Peyer's patch (tissue), 4 donors: ENCODE data around the gene GABRB1.

ENCODE experiments used
- POLR2A ChIP-seq, 2 donors: fragments of 450-650 bp; IDR thresholded peaks; one replicate each; pipeline ENCODE4 v1.5.1; 2017; ENCODE audit warnings: antibody characterized with exemption in 2 of 2, mild to moderate bottlenecking in 2 of 2, moderate library complexity in 2 of 2
- TF ChIP-seq, protein P1 (sequence below), 6 experiments: fragments of 450-650 bp in 4 of 6; fragments of 200-600 bp in 2 of 6; sonication (generic) in 1 of 6; IDR thresholded peaks; one replicate each; pipeline ENCODE4 v1.5.1; 2017 to 2019; ENCODE audit warnings: antibody characterized with exemption in 6 of 6, mild to moderate bottlenecking in 3 of 6, moderate library complexity in 1 of 6

DNA sequence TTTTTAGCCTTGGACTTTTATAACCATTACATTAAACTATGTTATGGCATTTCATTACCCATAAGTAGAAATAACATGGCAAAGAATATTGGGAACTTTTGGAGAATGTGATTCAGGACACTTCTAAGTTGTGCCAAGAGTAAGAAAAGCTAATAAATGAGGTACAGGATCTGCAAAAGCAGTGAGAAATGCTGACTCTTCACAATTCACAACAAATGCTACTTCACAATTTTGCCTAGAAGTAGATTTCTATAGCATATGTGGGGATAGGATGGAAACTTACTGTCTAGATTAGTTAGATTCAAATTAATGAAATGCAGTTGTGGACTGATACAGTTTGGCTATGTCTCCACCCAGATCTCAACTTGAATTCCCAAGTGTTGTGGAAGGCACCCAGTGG lies 258.4 kb downstream of the GABRB1 start:
- TF ChIP-seq, protein P1, sequence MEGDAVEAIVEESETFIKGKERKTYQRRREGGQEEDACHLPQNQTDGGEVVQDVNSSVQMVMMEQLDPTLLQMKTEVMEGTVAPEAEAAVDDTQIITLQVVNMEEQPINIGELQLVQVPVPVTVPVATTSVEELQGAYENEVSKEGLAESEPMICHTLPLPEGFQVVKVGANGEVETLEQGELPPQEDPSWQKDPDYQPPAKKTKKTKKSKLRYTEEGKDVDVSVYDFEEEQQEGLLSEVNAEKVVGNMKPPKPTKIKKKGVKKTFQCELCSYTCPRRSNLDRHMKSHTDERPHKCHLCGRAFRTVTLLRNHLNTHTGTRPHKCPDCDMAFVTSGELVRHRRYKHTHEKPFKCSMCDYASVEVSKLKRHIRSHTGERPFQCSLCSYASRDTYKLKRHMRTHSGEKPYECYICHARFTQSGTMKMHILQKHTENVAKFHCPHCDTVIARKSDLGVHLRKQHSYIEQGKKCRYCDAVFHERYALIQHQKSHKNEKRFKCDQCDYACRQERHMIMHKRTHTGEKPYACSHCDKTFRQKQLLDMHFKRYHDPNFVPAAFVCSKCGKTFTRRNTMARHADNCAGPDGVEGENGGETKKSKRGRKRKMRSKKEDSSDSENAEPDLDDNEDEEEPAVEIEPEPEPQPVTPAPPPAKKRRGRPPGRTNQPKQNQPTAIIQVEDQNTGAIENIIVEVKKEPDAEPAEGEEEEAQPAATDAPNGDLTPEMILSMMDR (IDR thresholded peaks at IDR 0.05), result no peak
- TF ChIP-seq POLR2A (IDR thresholded peaks at IDR 0.05), result no peak
